ENCODE results near the gene GULP1.
"Not testable (repeated sequence)": the region's sequence is repeated elsewhere in the genome, so short reads cannot be mapped to it uniquely, and the experiment has no call there.

The GULP1 gene

GRCh38 chr2:188292348-188293239 lies 920 bp downstream of the GULP1 start:
- DNase-seq (ENCODE audit: low read depth): no peak

GRCh38 chr2:188293601-188294351 lies 2.1 kb downstream of the GULP1 start:
- DNase-seq (ENCODE audit: low read depth): no peak

GRCh38 chr2:188294352-188294926 lies 2.8 kb downstream of the GULP1 start:
- no peak for DNase-seq (ENCODE audit: low read depth)

- DNase-seq (ENCODE audit: low read depth): no peak
Measured at GRCh38 chr2:188295067-188295685, 3.5 kb downstream of the GULP1 start.

- DNase-seq (ENCODE audit: low read depth): no peak
Measured at GRCh38 chr2:188297978-188298377, 6.3 kb downstream of the GULP1 start.

GRCh38 chr2:188298937-188299371 lies 7.3 kb downstream of the GULP1 start:
- DNase-seq (ENCODE audit: low read depth): not testable (repeated sequence)

GRCh38 chr2:188303363-188304031 lies 11.8 kb downstream of the GULP1 start:
- no peak for DNase-seq (ENCODE audit: low read depth)

GRCh38 chr2:188305271-188305670 lies 13.6 kb downstream of the GULP1 start:
- no peak for DNase-seq (ENCODE audit: low read depth)

- DNase-seq (ENCODE audit: low read depth): no peak
Measured at GRCh38 chr2:188306271-188306670, 14.6 kb downstream of the GULP1 start.

- no peak for DNase-seq (ENCODE audit: low read depth)
Measured at GRCh38 chr2:188307850-188308283, 16.2 kb downstream of the GULP1 start.

- no peak for DNase-seq (ENCODE audit: low read depth)
Measured at GRCh38 chr2:188308483-188308882, 16.8 kb downstream of the GULP1 start.

- DNase-seq (ENCODE audit: low read depth): no peak
Measured at GRCh38 chr2:188309364-188309763, 17.7 kb downstream of the GULP1 start.

- DNase-seq (ENCODE audit: low read depth): no peak
Measured at GRCh38 chr2:188314314-188315054, 22.8 kb downstream of the GULP1 start.

GRCh38 chr2:188315750-188316149 lies 24.1 kb downstream of the GULP1 start:
- no peak for DNase-seq (ENCODE audit: low read depth)

- DNase-seq (ENCODE audit: low read depth): no peak
Measured at GRCh38 chr2:188316342-188316741, 24.7 kb downstream of the GULP1 start.

- DNase-seq (ENCODE audit: low read depth): no peak
Measured at GRCh38 chr2:188316791-188317423, 25.2 kb downstream of the GULP1 start.

- no peak for DNase-seq (ENCODE audit: low read depth)
Measured at GRCh38 chr2:188318161-188318749, 26.6 kb downstream of the GULP1 start.

- DNase-seq (ENCODE audit: low read depth): no peak
Measured at GRCh38 chr2:188319838-188320237, 28.2 kb downstream of the GULP1 start.

GRCh38 chr2:188320861-188321260 lies 29.2 kb downstream of the GULP1 start:
- DNase-seq (ENCODE audit: low read depth): no peak
